MM.1S (cell line): Measurements from ENCODE around the gene MCM7.

ENCODE experiments used
- EZH2 ChIP-seq: fragments of 300-600 bp; sonication (generic); optimal IDR thresholded peaks from 2 replicates; pipeline ENCODE3; 2017; ENCODE audit warnings: low read depth, mild to moderate bottlenecking, antibody characterized with exemption, low read length, mixed read lengths
- EZH2phosphoT487 ChIP-seq: fragments of 300-600 bp; sonication (generic); IDR thresholded peaks from 2 replicates; pipeline ENCODE4 v1.6.1; 2018; ENCODE audit warnings: antibody characterized with exemption, low read length
- TF ChIP-seq, protein P1 (sequence below): fragments of 300-600 bp; sonication (generic); IDR thresholded peaks from 2 replicates; pipeline ENCODE4 v1.5.1; 2016; ENCODE audit warnings: antibody characterized with exemption, low read length, mixed read lengths

DNA sequence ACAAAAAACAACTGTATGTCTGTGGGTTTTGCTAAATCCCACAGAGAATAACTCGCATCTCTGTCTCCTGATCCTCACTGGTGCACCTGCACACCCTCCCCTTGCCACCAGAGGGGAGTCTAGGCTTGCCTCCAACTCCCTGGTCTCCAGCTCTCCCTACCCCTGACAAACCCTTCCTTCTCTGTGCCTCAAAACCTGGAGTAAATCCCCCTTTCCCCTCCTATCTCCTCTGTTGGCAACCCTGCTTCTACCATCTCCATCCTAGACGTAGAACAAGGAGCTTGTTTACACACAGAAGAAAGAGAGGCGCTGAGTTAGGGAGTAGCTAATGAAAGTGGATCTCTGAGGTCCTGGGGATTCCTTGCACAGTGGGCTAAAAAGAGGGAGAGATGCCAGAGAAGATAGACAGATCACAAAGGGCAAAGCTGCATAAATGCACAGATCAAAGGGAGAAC lies 31.5 kb upstream of the MCM7 start:
- TF ChIP-seq, protein P1, sequence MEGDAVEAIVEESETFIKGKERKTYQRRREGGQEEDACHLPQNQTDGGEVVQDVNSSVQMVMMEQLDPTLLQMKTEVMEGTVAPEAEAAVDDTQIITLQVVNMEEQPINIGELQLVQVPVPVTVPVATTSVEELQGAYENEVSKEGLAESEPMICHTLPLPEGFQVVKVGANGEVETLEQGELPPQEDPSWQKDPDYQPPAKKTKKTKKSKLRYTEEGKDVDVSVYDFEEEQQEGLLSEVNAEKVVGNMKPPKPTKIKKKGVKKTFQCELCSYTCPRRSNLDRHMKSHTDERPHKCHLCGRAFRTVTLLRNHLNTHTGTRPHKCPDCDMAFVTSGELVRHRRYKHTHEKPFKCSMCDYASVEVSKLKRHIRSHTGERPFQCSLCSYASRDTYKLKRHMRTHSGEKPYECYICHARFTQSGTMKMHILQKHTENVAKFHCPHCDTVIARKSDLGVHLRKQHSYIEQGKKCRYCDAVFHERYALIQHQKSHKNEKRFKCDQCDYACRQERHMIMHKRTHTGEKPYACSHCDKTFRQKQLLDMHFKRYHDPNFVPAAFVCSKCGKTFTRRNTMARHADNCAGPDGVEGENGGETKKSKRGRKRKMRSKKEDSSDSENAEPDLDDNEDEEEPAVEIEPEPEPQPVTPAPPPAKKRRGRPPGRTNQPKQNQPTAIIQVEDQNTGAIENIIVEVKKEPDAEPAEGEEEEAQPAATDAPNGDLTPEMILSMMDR = peak; percentile 93
- TF ChIP-seq EZH2phosphoT487 (no peak), EZH2 (no peak)
